ENCODE data around the gene C17orf78. TPM values are rescaled to one million over a fixed set of nuclear protein-coding genes. Genes with fewer than 3 reads are reported as not detected.

The C17orf78 gene
- total RNA-seq, 2 donors from 2014 or later, result not detected

GRCh38 chr17:37339321-37339720 is 36.5 kb upstream of the C17orf78 start:
- no peak overlapping the region for H3K27ac ChIP-seq (ENCODE audit: low read depth, low read length)
- H3K4me3 ChIP-seq (ENCODE audit: low read length), result no peak overlapping the region
- TF ChIP-seq CTCF (conservative IDR thresholded peaks at IDR 0.05), result no peak
- no peak overlapping the region for H3K27ac Mint-ChIP-seq
- H3K4me1 ChIP-seq (ENCODE audit: control insufficient read depth, insufficient read depth, low read length), result no peaks in the 10 kb centered on the region
- 92 to 98% methylated on average over 3 of the region's 3 CpGs for WGBS, 2 experiments (ENCODE audit: insufficient coverage in 1 of 2, insufficient read length in 1 of 2)
- peaks cover 25% of the 10 kb centered on the region for H3K36me3 ChIP-seq (ENCODE audit: control insufficient read depth, insufficient read depth, low read length)
- H3K4me3 Mint-ChIP-seq, result no peak overlapping the region
- H3K4me1 Mint-ChIP-seq, result no peaks in the 10 kb centered on the region
- DNase-seq, result no peak
- no peaks in the 10 kb centered on the region for H3K9me3 ChIP-seq (ENCODE audit: control insufficient read depth, low read length)
- no peaks in the 10 kb centered on the region for H3K27me3 Mint-ChIP-seq (ENCODE audit: insufficient read depth)
- no peaks in the 10 kb centered on the region for H3K9me3 Mint-ChIP-seq
- H3K36me3 Mint-ChIP-seq (ENCODE audit: low read depth), result peaks cover 25% of the 10 kb centered on the region
- no peaks in the 10 kb centered on the region for H3K27me3 ChIP-seq (ENCODE audit: control insufficient read depth, insufficient read depth, low read length, poor library complexity, severe bottlenecking)
- no peak overlapping the region for H3K9ac ChIP-seq (ENCODE audit: extremely low read depth, low read length, poor library complexity, severe bottlenecking)

DNA sequence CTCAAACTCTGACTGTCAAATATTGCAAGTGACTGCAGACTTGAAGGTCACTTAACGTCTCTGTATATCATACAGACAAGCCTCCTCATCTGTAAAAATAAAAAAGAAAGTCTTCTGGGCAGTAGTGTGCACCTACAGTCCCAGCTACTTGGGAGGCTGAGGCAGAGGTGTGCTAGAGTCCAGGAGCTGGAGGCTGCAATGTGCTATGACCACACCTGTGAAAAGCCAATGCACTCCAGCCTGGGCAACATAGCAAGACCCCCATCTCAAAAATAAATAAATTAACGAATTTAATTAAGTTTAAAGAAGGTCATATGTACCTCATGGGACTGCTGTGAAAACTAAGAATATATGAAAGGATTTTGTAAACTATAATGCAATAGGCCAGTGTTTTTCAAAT is 35.0 kb upstream of the C17orf78 start:
- no peak for TF ChIP-seq CTCF (conservative IDR thresholded peaks at IDR 0.05)
- Histone ChIP-seq H3K4me3 (ENCODE audit: low read length) (no peak overlapping the region), H3K4me1 (ENCODE audit: control insufficient read depth, insufficient read depth, low read length) (no peaks in the 10 kb centered on the region), H3K36me3 (ENCODE audit: control insufficient read depth, insufficient read depth, low read length) (peaks cover 29% of the 10 kb centered on the region), H3K9me3 (ENCODE audit: control insufficient read depth, low read length) (no peaks in the 10 kb centered on the region), H3K9ac (ENCODE audit: extremely low read depth, low read length, poor library complexity, severe bottlenecking) (no peak overlapping the region), H3K27me3 (ENCODE audit: control insufficient read depth, insufficient read depth, low read length, poor library complexity, severe bottlenecking) (no peaks in the 10 kb centered on the region), H3K27ac (ENCODE audit: low read depth, low read length) (no peak overlapping the region)
- H3K27me3 Mint-ChIP-seq (ENCODE audit: insufficient read depth), result no peaks in the 10 kb centered on the region
- H3K4me3 Mint-ChIP-seq, result no peak overlapping the region
- DNase-seq, result no peak
- 80 to 100% methylated on average over 1 of the region's 2 CpGs for WGBS, 2 experiments (ENCODE audit: insufficient coverage in 1 of 2, insufficient read length in 1 of 2)
- H3K4me1 Mint-ChIP-seq, result peaks cover 6% of the 10 kb centered on the region
- H3K9me3 Mint-ChIP-seq, result peaks cover 3% of the 10 kb centered on the region
- peaks cover 39% of the 10 kb centered on the region for H3K36me3 Mint-ChIP-seq (ENCODE audit: low read depth)
- no peak overlapping the region for H3K27ac Mint-ChIP-seq

- Mint-ChIP-seq H3K4me1 (peaks cover 6% of the 10 kb centered on the region), H3K36me3 (ENCODE audit: low read depth) (peaks cover 39% of the 10 kb centered on the region), H3K27ac (no peak overlapping the region), H3K27me3 (ENCODE audit: insufficient read depth) (no peaks in the 10 kb centered on the region), H3K9me3 (peaks cover 16% of the 10 kb centered on the region), H3K4me3 (no peak overlapping the region)
- no peaks in the 10 kb centered on the region for H3K4me1 ChIP-seq (ENCODE audit: control insufficient read depth, insufficient read depth, low read length)
- H3K27me3 ChIP-seq (ENCODE audit: control insufficient read depth, insufficient read depth, low read length, poor library complexity, severe bottlenecking), result no peaks in the 10 kb centered on the region
- peaks cover 9% of the 10 kb centered on the region for H3K9me3 ChIP-seq (ENCODE audit: control insufficient read depth, low read length)
- no peak overlapping the region for H3K4me3 ChIP-seq (ENCODE audit: low read length)
- WGBS, 2 experiments (ENCODE audit: insufficient coverage in 1 of 2, insufficient read length in 1 of 2), result 91 to 100% methylated on average over 1 to 2 of the region's 2 CpGs
- DNase-seq, result no peak
- no peak overlapping the region for H3K9ac ChIP-seq (ENCODE audit: extremely low read depth, low read length, poor library complexity, severe bottlenecking)
- H3K27ac ChIP-seq (ENCODE audit: low read depth, low read length), result no peak overlapping the region
- H3K36me3 ChIP-seq (ENCODE audit: control insufficient read depth, insufficient read depth, low read length), result peaks cover 27% of the 10 kb centered on the region
- no peak for TF ChIP-seq CTCF (conservative IDR thresholded peaks at IDR 0.05)
Measured at GRCh38 chr17:37342589-37342988, 33.2 kb upstream of the C17orf78 start.

Data from endodermal cell (in vitro differentiated cells).